ENCODE measurements around the gene TFF3.

Gene TFF3

GRCh38 chr21:42356046-42356445 lies 40.8 kb upstream of the TFF3 start:
- Histone ChIP-seq H3K36me3 (no peaks in the 10 kb centered on the region), H3K27ac (no peak overlapping the region), H3K4me3 (ENCODE audit: low read depth in 1 of 2, low read length in 1 of 2) (no peak overlapping the region), H3K27me3 (peaks cover 3% of the 10 kb centered on the region), H3K9me3 (no peaks in the 10 kb centered on the region), H3K4me1 (ENCODE audit: control insufficient read depth in 1 of 2, insufficient read depth in 1 of 2, low read depth in 1 of 2, low read length in 1 of 2) (no peaks in the 10 kb centered on the region)
- no peak for TF ChIP-seq CTCF (IDR thresholded peaks at IDR 0.05)

- no peak for TF ChIP-seq CTCF (IDR thresholded peaks at IDR 0.05)
- no peak overlapping the region for H3K4me3 ChIP-seq (ENCODE audit: low read depth in 1 of 2, low read length in 1 of 2)
These were observed 38.4 kb upstream of the TFF3 start for GRCh38 chr21:42353623-42354022.

GRCh38 chr21:42352441-42353095 lies 37.4 kb upstream of the TFF3 start:
- TF ChIP-seq CTCF (IDR thresholded peaks at IDR 0.05), result no peak
- H3K4me1 ChIP-seq (ENCODE audit: control insufficient read depth in 1 of 2, insufficient read depth in 1 of 2, low read depth in 1 of 2, low read length in 1 of 2), result no peaks in the 10 kb centered on the region
- no peaks in the 10 kb centered on the region for H3K27me3 ChIP-seq

More at GRCh38 chr21:42353623-42354022, 38.4 kb upstream of the TFF3 start:
- no peak overlapping the region for H3K27ac ChIP-seq
- no peaks in the 10 kb centered on the region for H3K9me3 ChIP-seq
- H3K27me3 ChIP-seq, result no peaks in the 10 kb centered on the region
- H3K4me1 ChIP-seq (ENCODE audit: control insufficient read depth in 1 of 2, insufficient read depth in 1 of 2, low read depth in 1 of 2, low read length in 1 of 2), result no peaks in the 10 kb centered on the region
- H3K36me3 ChIP-seq, result no peaks in the 10 kb centered on the region

GRCh38 chr21:42351626-42352440 lies 36.6 kb upstream of the TFF3 start:
- H3K27ac ChIP-seq, result no peak overlapping the region
- no peaks in the 10 kb centered on the region for H3K4me1 ChIP-seq (ENCODE audit: control insufficient read depth in 1 of 2, insufficient read depth in 1 of 2, low read depth in 1 of 2, low read length in 1 of 2)
- no peaks in the 10 kb centered on the region for H3K9me3 ChIP-seq
- no peak for TF ChIP-seq CTCF (IDR thresholded peaks at IDR 0.05)
- H3K27me3 ChIP-seq, result no peaks in the 10 kb centered on the region
- no peaks in the 10 kb centered on the region for H3K36me3 ChIP-seq
- no peak overlapping the region for H3K4me3 ChIP-seq (ENCODE audit: low read depth in 1 of 2, low read length in 1 of 2)

More at GRCh38 chr21:42352441-42353095, 37.4 kb upstream of the TFF3 start:
- Histone ChIP-seq H3K9me3 (no peaks in the 10 kb centered on the region), H3K27ac (no peak overlapping the region), H3K4me3 (ENCODE audit: low read depth in 1 of 2, low read length in 1 of 2) (no peak overlapping the region), H3K36me3 (no peaks in the 10 kb centered on the region)

GRCh38 chr21:42350927-42351426 lies 35.8 kb upstream of the TFF3 start, which contains the start of gene TFF2:
Gene TFF2, minus strand, starts transcription at chr21:42350994. Its CDS starts 37 bp downstream, at chr21:42350957.
- H3K4me1 ChIP-seq (ENCODE audit: control insufficient read depth in 1 of 2, insufficient read depth in 1 of 2, low read depth in 1 of 2, low read length in 1 of 2), result no peaks in the 10 kb centered on the region
- TF ChIP-seq CTCF (IDR thresholded peaks at IDR 0.05), result no peak
- H3K27ac ChIP-seq, result no peak within 1 kb of the TSS
- no peak within 1 kb of the TSS for H3K4me3 ChIP-seq (ENCODE audit: low read depth in 1 of 2, low read length in 1 of 2)
- no peaks in the 10 kb centered on the region for H3K9me3 ChIP-seq
- H3K27me3 ChIP-seq, result no peaks in the 10 kb centered on the region
- H3K36me3 ChIP-seq, result no peaks in the 10 kb centered on the region
